Astrocyte (in vitro differentiated cells and primary cell): ENCODE results near the gene ITPR2. TPM values are rescaled to one million over a fixed set of nuclear protein-coding genes. Genes with fewer than 3 reads are reported as not detected.

Experiments used
- DNase-seq: peaks from one replicate; pipeline ENCODE4 v3.0.0-alpha.2; 2010; ENCODE audit warnings: low read depth
- FAIRE-seq: peaks from 2 replicates; lab custom pipeline; 2011; peaks lifted over from hg19 to GRCh38; lab: Jason Lieb, UNC
- H2AFZ ChIP-seq: 2 replicates; pipeline ENCODE4 v1.6.0; 2012; ENCODE audit warnings: low read depth, low read length, inconsistent platforms
- H3K27ac ChIP-seq: 2 replicates; pipeline ENCODE4 v1.5.1; 2011; ENCODE audit warnings: low read depth, low read length, inconsistent platforms
- H3K27me3 ChIP-seq: 2 replicates; pipeline ENCODE4 v1.6.0; 2011; ENCODE audit warnings: low read length, inconsistent platforms; ENCODE audit not compliant: insufficient read depth
- H3K36me3 ChIP-seq: 2 replicates; pipeline ENCODE4 v1.5.1; 2011; ENCODE audit warnings: low read length, inconsistent platforms; ENCODE audit not compliant: insufficient read depth
- H3K4me1 ChIP-seq: 2 replicates; pipeline ENCODE4 v1.5.1; 2011; ENCODE audit warnings: low read length, inconsistent platforms; ENCODE audit not compliant: insufficient read depth
- H3K4me2 ChIP-seq: 2 replicates; pipeline ENCODE4 v1.6.0; 2012; ENCODE audit warnings: low read length, inconsistent platforms
- H3K4me3 ChIP-seq: 2 replicates; pipeline ENCODE4 v1.5.1; 2011; ENCODE audit warnings: low read depth, mild to moderate bottlenecking, low read length, inconsistent platforms; ENCODE audit not compliant: insufficient read depth
- H3K79me2 ChIP-seq: 2 replicates; pipeline ENCODE4 v1.6.0; 2012; ENCODE audit warnings: mild to moderate bottlenecking, low read length, inconsistent platforms; ENCODE audit not compliant: insufficient read depth
- H3K9ac ChIP-seq: 2 replicates; pipeline ENCODE4 v1.6.0; 2012; ENCODE audit warnings: mild to moderate bottlenecking, low read length, inconsistent platforms
- H3K9me3 ChIP-seq: 2 replicates; pipeline ENCODE4 v1.5.1; 2012; ENCODE audit warnings: low read depth, mild to moderate bottlenecking, low read length, inconsistent platforms; ENCODE audit not compliant: insufficient read depth
- H4K20me1 ChIP-seq: 2 replicates; pipeline ENCODE4 v1.6.0; 2012; ENCODE audit warnings: low read length, inconsistent platforms; ENCODE audit not compliant: insufficient read depth
- H3K27ac Mint-ChIP-seq: one replicate; pipeline ENCODE4 v1.8.0; 2021; ENCODE audit warnings: mild to moderate bottlenecking, mixed read lengths; ENCODE audit not compliant: unreplicated experiment
- H3K27me3 Mint-ChIP-seq: one replicate; pipeline ENCODE4 v1.8.0; 2021; ENCODE audit warnings: low read depth, mixed read lengths; ENCODE audit not compliant: unreplicated experiment
- H3K36me3 Mint-ChIP-seq: one replicate; pipeline ENCODE4 v1.8.0; 2021; ENCODE audit warnings: low read depth, mixed read lengths; ENCODE audit not compliant: unreplicated experiment
- H3K4me1 Mint-ChIP-seq: one replicate; pipeline ENCODE4 v1.8.0; 2021; ENCODE audit warnings: low read depth, mixed read lengths; ENCODE audit not compliant: unreplicated experiment
- H3K4me3 Mint-ChIP-seq: one replicate; pipeline ENCODE4 v1.8.0; 2021; ENCODE audit warnings: mild to moderate bottlenecking, moderate library complexity, mixed read lengths; ENCODE audit not compliant: unreplicated experiment
- H3K9me3 Mint-ChIP-seq: one replicate; pipeline ENCODE4 v1.8.0; 2021; ENCODE audit warnings: mild to moderate bottlenecking, mixed read lengths; ENCODE audit not compliant: unreplicated experiment
- EZH2 ChIP-seq: IDR thresholded peaks from 2 replicates; pipeline ENCODE4 v1.6.1; 2012; ENCODE audit warnings: mild to moderate bottlenecking, low read length, inconsistent platforms; ENCODE audit not compliant: insufficient read depth
- total RNA-seq: library from RNA; stranded (reverse); gene quantifications from 2 replicates; pipeline ENCODE4 v1.2.1, GENCODE V29; 2021
- TF ChIP-seq, protein P1 (sequence below): IDR thresholded peaks from 2 replicates; pipeline ENCODE4 v1.5.1; 2011; ENCODE audit warnings: low read depth, mild to moderate bottlenecking, inconsistent platforms, low read length, moderate library complexity; ENCODE audit not compliant: insufficient read depth

Gene ITPR2
- total RNA-seq, 1 donor from 2014 or later, result 24.4 TPM

- H3K4me3 ChIP-seq, result no peak overlapping the region
- no peak overlapping the region for H3K27ac Mint-ChIP-seq
Measured at GRCh38 chr12:26740991-26741390, 92.0 kb downstream of the ITPR2 start.

DNA sequence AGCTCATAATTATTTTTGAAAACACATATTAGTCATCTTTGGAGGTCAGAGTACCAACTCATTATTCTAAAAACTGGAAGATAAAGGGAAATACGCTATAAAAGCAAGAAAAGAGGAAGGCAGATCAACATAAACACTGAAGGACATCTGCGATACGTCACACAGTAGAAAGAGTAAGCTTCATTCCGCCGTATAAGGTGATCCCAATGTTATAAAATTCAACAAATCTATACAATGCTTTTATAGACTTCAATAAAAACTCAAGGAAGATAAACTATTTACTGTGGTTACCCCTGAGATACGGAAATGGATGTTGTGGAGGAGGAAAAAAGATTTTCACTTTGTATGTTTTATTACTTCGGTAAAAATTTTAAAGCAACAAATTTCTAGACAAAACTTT lies 92.6 kb downstream of the ITPR2 start:
- peaks cover 18% of the 10 kb centered on the region for H3K4me1 Mint-ChIP-seq
- H3K27ac Mint-ChIP-seq, result no peak overlapping the region
- TF ChIP-seq EZH2, result no peak
- TF ChIP-seq, protein P1, sequence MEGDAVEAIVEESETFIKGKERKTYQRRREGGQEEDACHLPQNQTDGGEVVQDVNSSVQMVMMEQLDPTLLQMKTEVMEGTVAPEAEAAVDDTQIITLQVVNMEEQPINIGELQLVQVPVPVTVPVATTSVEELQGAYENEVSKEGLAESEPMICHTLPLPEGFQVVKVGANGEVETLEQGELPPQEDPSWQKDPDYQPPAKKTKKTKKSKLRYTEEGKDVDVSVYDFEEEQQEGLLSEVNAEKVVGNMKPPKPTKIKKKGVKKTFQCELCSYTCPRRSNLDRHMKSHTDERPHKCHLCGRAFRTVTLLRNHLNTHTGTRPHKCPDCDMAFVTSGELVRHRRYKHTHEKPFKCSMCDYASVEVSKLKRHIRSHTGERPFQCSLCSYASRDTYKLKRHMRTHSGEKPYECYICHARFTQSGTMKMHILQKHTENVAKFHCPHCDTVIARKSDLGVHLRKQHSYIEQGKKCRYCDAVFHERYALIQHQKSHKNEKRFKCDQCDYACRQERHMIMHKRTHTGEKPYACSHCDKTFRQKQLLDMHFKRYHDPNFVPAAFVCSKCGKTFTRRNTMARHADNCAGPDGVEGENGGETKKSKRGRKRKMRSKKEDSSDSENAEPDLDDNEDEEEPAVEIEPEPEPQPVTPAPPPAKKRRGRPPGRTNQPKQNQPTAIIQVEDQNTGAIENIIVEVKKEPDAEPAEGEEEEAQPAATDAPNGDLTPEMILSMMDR, result no peak

More at GRCh38 chr12:26740991-26741390, 92.0 kb downstream of the ITPR2 start:
- H3K4me1 Mint-ChIP-seq, result peaks cover 23% of the 10 kb centered on the region
- H3K36me3 Mint-ChIP-seq, result no peaks in the 10 kb centered on the region
- H3K9ac ChIP-seq, result no peak overlapping the region
- H3K4me1 ChIP-seq, result peaks cover 15% of the 10 kb centered on the region
- H3K27ac ChIP-seq, result no peak overlapping the region
- H4K20me1 ChIP-seq, result no peaks in the 10 kb centered on the region
- TF ChIP-seq EZH2, result no peak
- TF ChIP-seq, protein P1, result no peak
- H3K27me3 ChIP-seq, result no peaks in the 10 kb centered on the region
- no peak for DNase-seq
- H3K9me3 Mint-ChIP-seq, result no peaks in the 10 kb centered on the region
- H3K27me3 Mint-ChIP-seq, result no peaks in the 10 kb centered on the region
- no peaks in the 10 kb centered on the region for H3K9me3 ChIP-seq
- H3K36me3 ChIP-seq, result no peaks in the 10 kb centered on the region
- H3K79me2 ChIP-seq, result peaks cover 3% of the 10 kb centered on the region
- no peak overlapping the region for H3K4me2 ChIP-seq
- no peak for FAIRE-seq
- no peak overlapping the region for H3K4me3 Mint-ChIP-seq
- no peak overlapping the region for H2AFZ ChIP-seq

GRCh38 chr12:26737487-26738030 lies 95.4 kb downstream of the ITPR2 start:
- Histone ChIP-seq H3K36me3 (no peaks in the 10 kb centered on the region), H2AFZ (no peak overlapping the region), H3K27me3 (no peaks in the 10 kb centered on the region), H3K9ac (no peak overlapping the region), H3K4me3 (no peak overlapping the region), H3K9me3 (no peaks in the 10 kb centered on the region), H3K79me2 (no peaks in the 10 kb centered on the region), H3K4me1 (no peaks in the 10 kb centered on the region), H3K27ac (no peak overlapping the region), H3K4me2 (peak overlapping the region; percentile 57), H4K20me1 (no peaks in the 10 kb centered on the region)
- H3K27ac Mint-ChIP-seq, result no peak overlapping the region
- no peak for TF ChIP-seq EZH2
- TF ChIP-seq, protein P1, result no peak
- H3K9me3 Mint-ChIP-seq, result no peaks in the 10 kb centered on the region
- no peak for DNase-seq
- peaks cover 8% of the 10 kb centered on the region for H3K4me1 Mint-ChIP-seq
- no peak for FAIRE-seq
- no peaks in the 10 kb centered on the region for H3K27me3 Mint-ChIP-seq
- H3K36me3 Mint-ChIP-seq, result no peaks in the 10 kb centered on the region
- H3K4me3 Mint-ChIP-seq, result no peak overlapping the region

More for the DNA sequence above, 92.6 kb downstream of the ITPR2 start:
- Histone ChIP-seq H3K4me3 (no peak overlapping the region), H3K4me1 (peaks cover 8% of the 10 kb centered on the region), H2AFZ (no peak overlapping the region), H3K79me2 (peaks cover 3% of the 10 kb centered on the region), H3K27me3 (no peaks in the 10 kb centered on the region), H4K20me1 (no peaks in the 10 kb centered on the region), H3K27ac (no peak overlapping the region), H3K4me2 (no peak overlapping the region), H3K9ac (no peak overlapping the region), H3K36me3 (no peaks in the 10 kb centered on the region), H3K9me3 (no peaks in the 10 kb centered on the region)
- FAIRE-seq (peak; percentile 9), DNase-seq (no peak)
- no peak overlapping the region for H3K4me3 Mint-ChIP-seq
- H3K36me3 Mint-ChIP-seq, result no peaks in the 10 kb centered on the region
- no peaks in the 10 kb centered on the region for H3K27me3 Mint-ChIP-seq
- no peaks in the 10 kb centered on the region for H3K9me3 Mint-ChIP-seq
